HG03457 (cell line): ENCODE measurements around the gene MOB3B.
"Not testable (repeated sequence)": the region's sequence is repeated elsewhere in the genome, so short reads cannot be mapped to it uniquely, and the experiment has no call there.

Experiments
- ATAC-seq: cut with Tn5 transposase; IDR thresholded peaks from one replicate; pipeline ENCODE4 v1.9.1; 2021; ENCODE audit warnings: moderate number of reproducible peaks; ENCODE audit not compliant: unreplicated experiment

The MOB3B gene

DNA sequence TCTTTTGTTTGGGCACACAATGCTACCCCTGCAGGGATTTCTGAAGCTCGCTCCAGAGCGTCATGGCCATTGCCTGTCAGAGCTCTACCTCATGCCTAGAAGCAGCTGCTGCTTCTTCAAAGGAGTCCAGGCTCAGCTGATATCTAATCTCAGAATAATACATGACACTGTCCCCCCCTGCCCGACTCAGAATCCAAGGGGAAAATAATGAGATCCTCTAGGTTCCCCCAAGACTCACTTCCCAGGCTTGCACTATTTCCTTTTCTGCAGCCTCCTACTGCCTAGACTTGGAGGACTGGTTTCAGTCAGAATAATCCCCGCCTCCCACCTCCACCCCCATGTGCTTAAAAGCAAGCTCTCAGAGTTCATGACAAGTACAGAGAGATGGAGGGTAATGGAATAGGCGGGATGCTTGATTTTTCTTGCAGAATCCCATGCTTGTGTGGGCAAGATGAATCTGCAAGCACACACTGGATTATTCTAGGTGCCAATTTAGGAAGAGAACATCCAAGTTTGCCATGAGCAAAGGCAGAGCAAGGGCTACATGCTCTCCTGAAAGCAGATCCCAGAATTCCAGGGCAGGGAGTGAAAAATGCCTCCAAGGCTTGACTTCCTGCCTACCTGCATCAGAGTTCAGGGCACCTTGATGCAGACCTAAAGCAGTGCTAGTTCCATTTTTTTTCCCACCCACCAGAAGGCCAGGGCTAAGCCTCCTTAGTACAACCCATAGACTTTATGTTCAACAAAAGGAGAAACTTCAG lies 102.9 kb downstream of the MOB3B start:
- no peak for ATAC-seq

DNA sequence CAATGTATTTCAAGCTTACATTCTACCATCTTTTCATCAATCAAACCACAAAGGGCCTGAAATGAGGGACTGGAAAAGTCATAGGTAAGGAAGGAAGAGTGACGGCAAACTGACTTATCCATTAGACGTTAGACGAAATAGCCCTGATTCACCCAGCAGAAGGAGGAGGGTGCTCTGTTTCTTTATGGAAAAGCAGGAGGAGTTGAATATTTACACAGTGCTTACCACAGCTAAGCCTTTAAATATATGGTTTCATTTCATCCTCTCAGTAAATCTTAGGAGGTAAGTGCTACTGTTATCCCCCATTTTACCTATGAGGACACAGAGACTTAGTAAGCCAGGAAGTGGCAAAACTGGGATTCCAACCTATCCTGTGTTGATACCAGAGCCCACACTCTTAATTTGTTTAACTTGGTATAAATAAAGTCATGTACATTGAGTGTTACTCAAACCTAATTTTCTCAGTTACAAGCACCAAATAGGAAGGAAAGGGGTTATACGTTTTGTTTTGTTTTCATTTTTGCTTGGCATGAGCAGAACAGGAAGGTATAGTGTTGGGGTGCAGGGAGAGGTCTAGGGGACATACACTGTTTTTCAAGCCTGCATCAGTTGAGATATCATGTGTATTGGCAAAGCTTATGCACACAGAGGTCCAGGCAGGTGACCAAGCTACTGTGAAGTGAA lies 103.6 kb downstream of the MOB3B start:
- ATAC-seq = no peak

DNA sequence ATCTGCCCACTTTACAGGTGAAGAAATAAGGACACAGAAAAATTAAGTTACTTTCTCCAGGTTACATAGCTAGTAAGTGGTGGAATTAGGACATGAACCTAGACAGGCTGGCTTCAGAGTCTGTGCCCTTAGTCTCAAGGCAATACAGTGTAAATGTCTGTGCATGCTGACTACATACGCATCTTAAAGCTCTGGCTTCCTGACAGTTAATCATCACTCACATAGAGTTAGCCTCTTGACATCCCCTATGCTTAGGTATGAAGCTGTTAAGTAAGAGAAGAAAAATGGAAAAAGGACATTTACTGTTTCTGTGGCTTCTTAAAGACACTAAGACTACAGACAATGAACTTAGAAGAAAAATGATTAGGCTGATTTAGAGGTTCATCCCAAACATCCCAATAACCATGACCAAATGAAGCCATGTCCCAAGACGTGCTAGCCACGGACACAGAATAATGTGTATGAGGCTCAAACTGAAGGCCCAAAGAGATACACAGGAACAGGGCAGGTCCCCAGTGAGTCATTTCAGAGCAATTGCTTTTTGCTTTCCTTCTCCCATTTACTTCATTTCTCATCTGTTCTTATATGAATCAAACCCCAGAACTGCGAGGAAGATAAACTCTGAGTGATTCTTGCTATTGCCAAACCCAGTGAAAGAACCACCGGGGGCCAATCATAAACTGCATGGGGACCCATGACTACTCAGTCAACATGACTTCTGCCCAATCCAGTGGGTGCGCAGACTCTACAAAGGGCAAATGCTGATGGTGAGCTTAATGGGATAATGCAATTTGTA lies 105.5 kb downstream of the MOB3B start:
- ATAC-seq = no peak

DNA sequence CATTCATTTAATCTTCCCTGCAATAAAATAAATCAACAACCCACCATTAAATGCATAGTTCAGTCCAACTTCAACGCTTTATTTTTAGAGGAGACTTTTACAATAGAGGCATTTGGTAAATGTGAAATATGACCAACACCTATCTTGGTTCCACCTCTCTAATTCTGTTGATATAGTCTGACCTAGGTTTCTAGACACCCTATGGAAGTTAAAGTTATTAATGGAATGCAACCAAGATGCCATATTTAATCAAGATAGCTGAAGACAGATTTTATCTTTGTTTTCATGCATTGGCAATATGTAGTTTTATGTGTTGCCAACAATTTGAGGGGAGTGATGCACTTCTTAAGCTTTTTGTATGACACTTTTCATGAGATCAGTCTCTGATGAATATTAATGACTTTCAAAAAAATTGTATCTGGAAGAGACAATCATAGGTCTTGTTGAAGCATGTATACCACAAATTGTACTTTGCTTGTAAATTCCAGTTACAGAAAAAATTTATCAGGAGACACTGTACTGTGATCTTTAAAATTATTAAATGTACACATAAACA lies 107.3 kb downstream of the MOB3B start:
- ATAC-seq = no peak

DNA sequence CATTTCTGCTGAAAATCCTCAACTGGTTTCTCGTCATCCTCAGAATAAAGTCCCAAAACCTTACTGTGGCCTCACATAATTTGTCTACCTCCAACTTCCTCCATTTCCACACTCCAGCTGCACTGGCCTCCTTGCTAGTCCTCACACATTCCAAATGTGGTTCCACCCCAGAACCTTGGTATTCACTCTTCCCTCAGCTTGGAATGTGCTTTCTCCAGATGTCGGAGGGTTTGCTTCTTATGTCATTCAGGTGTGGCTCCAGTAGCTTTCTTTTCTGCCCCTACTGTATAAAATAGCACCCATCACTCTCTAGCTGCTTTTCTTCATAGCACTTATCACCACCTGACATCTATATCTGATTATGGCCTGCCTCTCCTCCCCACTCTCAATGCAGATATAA lies 108.0 kb downstream of the MOB3B start:
- ATAC-seq = no peak

DNA sequence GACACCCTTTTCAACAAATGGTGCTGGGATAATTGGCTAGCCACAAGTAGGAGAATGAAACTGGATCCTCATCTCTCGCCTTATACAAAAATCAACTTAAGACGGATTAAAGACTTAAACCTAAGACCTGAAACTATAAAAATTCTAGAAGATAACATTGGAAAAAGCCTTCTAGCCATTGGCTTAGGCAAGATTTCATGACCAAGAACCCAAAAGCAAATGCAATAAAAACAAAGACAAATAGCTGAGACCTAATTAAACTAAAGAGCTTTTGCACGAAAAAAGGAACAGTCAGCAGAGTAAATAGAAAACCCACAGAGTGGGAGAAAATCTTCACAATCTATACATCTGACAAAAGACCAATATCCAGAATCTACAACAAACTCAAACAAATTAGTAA lies 110.1 kb downstream of the MOB3B start:
- not testable (repeated sequence) for ATAC-seq

DNA sequence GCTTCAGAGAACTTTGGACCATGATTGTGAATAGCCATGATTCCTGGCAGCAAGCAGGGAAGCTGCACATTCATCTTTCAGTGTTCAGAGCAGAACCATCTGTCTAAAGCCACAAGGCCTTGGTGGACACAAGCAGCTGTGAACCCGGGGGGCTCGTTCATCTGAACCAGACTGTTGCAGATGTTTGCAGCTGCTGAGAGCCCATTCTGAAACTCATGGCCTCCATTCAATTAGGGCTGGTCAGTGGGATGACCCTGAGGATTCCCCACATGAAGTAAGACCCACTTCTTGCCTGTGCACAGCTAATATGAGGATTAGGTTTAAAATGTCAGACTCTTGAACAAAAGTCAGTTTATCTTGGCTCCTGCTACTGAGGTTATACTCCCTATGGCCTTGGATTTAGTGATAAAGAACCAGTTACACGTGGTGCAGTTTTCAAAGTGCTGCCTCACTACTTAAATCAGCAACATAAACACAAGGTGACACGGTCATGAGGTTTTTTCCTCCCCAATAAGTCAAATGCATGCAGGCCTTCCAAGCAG lies 115.3 kb downstream of the MOB3B start:
- no peak for ATAC-seq

DNA sequence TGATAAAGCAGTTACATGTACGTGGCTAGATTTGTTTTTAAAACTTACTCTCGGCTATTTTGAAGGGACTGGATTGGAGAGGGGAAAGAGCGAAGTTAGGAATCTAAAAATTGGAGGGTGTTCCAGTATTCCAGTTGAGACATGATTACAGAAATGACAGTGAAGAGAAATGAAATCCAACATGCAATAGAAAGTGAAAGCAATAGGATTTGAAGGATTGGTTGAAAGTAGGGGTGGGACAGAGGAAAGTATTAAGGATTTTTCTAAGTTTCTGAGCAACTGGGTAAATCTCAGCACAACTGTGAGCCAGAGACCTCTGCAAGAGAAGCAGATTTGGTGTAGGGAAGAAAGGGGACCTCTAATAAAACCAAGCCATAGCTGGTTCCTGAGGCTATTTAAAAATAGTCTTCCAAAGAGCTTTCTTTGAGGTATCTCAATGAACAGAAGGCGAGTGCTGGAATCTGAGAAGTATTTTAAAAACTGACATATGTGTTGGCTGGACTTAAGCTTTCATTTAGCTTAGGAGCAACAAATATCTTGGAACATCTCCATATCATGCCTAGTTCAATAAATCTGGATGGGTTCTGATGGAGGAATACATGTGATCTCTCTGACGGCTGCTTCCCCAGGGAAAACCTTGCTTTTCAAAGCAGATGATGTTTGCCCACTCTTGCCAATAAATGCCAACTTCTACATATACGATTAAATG lies 115.9 kb downstream of the MOB3B start:
- no peak for ATAC-seq

DNA sequence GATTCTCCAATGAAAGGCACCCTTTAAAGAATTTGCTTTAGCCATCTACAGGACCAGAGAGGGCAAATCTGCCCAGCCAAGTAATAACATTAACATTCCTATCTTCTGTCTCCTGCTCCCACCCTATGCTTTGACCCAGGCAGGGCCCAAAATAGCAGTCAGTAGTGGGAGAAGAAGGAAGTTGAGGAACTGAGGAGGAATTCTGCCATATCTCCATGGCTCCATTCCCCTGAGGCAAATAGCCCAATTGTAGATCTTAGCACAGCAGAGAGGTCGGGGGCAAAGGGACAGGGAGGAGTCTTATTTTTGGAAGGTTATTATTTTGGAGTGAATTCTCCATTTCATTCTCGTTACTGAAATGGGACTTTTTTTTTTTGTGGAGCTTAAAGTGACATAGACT lies 116.7 kb downstream of the MOB3B start:
- ATAC-seq = no peak

DNA sequence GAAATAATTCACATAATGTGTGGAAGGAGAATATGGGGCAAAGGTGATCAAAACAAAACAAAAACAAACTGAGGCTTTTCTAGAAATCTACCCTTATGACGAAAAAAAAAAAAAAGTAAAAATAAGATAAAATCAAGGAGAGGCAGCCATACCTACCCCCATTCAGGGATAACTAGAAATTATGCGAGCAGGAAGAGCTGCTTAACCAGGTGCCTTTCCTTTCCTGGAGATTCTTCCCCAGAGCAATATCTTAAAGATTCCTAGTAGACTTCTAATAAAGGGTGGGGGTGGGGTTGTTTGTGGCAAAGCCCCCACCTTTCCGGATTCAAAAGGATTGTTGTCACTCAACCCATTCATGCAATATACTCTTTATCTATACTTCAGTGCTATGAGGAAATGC lies 117.5 kb downstream of the MOB3B start:
- ATAC-seq = no peak

DNA sequence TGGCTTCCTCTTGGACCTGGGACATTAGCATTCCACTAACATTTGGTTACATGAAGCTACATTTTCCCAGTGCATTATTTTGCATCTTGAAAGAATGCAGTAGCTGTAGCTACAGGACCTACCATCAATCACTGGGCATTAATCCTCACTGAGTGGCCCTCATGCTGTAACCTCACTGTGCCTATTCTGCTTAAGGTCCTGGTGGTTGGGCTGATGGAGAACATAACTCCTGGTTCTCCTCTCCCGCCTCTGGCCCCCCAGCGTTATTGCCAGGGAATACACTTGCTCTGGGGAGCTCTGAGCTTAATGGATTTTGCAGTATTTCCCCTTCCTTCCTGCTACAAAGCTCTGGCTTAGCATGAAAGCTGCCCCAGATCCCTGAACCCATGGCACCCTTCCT lies 121.1 kb downstream of the MOB3B start:
- no peak for ATAC-seq

DNA sequence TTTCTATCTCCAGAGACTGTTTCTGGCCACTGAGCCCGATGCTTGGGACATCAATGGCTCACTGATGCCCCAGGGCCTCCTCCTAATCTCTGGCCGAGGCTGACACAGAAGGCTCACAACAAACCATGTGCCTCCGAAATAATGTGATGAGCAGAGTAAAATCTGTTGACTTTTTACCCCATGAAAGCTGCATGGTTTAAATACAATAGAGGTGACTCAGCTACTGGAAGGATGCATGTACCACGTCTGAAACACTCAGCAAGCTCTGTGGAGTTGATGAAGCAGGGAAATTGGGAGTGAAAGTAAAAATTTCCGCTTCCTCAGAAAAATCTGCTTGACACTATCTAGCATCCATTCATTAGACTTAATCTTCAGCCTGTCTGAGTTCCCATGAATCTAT lies 121.6 kb downstream of the MOB3B start:
- ATAC-seq = no peak

DNA sequence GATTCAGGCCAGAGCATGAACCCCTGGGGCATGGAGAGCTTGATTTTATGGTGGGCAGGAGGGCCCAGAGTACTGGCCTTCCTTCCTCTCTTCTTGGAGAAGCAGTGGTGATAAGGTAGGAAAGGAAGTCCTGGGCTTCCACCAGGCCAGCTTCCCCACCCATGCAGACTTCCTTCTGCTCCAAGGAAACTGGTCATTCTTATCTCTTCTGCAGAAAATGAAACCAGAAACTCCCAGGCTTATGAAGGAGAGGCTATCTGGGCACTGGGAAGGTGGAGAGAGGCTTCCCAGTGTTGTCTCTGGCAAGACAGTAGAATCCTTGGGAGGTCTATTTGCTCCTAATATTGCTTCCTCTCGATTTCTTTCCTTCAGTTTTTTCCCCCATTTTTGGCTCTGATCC lies 122.1 kb downstream of the MOB3B start:
- no peak for ATAC-seq

DNA sequence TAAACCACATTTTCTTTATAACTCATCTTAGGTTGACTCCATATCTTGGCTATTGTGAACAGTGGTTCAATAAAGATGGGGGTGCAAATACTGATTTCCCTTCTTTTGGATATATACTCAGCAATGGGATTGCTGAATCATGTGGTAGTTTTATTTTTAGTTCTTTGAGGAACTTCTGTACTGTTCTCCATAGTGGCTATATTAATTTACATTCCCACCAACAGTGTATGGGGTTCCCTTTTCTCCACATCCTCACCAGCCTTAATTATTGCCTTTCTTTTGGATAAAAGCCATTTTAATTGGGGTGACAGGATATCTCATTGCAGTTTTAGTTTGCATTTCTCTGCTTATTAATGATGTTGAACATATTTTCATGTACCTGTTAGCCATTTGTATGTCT lies 125.0 kb downstream of the MOB3B start:
- ATAC-seq = no peak

DNA sequence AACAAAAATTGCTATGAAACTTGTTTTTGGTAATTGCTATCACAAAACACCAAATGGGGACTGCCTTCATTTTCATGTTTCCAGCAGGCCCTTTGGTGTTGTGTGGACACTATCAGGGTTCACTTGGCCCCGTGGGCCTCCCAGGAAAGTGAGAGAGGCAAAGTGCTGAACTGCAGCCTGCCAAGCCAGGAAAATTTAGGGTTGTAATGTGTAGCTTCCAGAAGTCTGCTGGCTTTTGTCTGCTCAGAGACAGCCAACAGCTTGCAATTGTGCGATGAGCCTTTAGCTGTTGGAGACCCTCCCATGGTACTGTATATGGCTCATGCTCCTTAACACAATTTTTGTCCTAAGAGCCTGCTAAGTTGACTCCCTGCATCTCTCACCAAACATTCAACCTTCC lies 127.0 kb downstream of the MOB3B start:
- ATAC-seq = no peak

DNA sequence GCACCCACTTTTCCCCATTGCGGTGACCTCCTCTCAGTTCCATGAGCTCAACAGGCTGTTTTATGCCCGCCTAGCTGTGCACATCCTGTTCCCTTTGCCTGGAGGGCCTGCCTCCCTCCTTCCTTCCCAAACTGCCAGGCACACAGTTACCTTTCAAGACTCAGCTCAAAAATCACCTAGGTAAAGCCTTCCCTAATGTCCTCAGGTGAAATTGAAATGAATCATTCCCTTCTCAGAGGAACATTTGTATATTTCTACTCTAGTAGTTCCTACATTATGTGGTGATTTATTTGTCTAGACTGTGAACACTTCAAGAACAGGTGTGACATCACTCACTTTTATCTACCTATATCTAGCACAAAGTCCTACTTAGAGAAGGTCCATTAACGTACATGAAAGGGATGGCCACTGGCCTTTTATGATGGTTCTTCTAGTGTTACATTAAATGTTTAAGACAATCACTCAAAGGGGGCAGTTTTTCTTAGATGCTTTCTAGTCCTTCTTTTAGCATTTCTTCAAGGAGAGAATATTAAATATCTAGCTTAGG lies 129.2 kb downstream of the MOB3B start:
- ATAC-seq = no peak

DNA sequence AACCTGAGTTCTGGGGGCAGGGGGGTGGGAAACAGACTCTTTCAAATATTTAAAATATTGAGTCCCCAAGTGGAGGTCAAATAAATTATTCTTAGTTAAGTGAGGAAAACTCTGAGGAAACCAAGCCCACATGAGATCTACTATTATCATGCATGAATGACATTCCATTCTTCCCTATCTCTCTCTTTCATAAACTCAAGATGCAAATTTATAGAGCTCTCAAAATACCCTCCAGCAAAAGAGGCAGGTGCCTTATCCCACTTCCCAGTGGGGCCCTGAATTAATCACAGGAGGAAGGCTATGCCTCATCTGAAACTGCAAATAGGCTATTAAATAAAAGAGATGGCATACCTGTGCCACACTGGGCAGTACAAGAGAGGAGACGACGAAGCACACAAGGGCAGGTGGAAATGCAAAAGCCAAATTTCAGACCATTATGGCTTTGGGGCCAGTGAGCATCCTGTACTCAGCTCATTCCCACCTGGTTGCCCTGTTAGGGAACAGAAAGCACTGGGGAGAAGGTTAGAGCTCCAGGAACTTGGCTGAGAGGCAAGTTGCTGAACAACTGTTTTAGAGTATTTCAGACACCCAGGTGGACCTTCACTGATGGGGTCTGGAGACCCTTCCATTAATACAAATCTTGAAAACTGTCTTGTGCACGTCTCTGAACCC lies 130.5 kb downstream of the MOB3B start:
- ATAC-seq = no peak

DNA sequence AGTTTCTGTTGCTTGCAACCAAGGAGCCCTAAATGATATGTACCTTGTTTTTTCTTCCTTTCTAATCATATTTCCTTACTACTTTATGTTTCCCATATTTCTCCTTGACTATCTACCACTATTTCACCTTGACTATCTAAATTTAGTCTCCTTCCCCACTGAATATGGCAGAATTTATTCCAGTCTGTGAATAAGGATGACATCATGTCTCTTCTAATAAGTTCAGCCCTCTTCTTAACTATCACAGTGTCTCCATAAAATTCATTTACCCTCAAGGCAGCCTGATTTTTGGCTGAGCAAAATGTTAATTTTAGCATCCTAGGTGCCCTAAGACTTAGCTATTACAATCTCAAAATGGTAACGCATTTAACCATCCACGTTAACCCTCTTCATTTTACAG lies 133.1 kb downstream of the MOB3B start:
- ATAC-seq = no peak

DNA sequence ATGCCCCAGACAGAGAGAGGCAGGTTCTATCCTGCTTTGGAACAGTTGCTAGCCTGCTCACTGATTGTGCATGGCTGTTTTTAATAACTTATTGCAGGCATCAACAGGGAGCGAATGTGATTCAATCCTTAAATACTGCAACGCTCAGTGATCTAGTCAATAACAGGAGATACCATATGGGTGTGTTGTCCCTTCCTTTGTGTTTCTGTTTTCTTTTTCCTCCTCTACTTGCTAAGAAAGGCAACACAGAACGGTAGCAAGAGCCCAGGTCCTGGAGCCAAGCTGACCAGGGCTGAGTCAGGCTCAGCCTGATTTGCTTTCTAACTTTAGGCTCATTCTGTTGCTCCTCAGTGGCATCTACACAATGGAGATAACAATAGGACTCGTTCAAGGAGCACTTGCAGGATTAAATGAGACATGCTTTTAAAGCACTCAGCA lies 134.1 kb downstream of the MOB3B start:
- no peak for ATAC-seq

DNA sequence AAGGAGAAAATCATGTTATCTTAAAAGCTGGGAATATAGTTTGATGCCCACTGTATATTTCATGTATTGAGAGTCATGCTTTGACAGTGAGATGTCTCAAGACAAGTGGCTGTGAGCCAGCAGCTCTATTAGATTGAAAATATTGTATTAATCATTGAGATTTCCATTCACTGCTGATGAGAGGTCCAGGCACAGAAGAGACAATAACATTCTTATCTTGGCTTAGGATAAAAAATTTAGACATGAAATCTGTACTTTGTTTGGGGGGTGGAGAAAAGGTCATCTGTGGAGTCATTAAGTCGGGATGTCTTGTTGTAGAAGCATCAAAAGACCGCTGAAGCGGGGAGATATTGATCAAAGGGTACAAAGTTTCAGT lies 134.8 kb downstream of the MOB3B start:
- no peak for ATAC-seq
